HG03139 (cell line): Measurements from ENCODE around the gene MIX23.
A peak's percentile ranks its signal among the peaks of the same experiment; 100 is the strongest.

Experiments used
- ATAC-seq: cut with Tn5 transposase; IDR thresholded peaks from one replicate; pipeline ENCODE4 v1.9.1; 2021; ENCODE audit not compliant: unreplicated experiment

Gene MIX23

DNA sequence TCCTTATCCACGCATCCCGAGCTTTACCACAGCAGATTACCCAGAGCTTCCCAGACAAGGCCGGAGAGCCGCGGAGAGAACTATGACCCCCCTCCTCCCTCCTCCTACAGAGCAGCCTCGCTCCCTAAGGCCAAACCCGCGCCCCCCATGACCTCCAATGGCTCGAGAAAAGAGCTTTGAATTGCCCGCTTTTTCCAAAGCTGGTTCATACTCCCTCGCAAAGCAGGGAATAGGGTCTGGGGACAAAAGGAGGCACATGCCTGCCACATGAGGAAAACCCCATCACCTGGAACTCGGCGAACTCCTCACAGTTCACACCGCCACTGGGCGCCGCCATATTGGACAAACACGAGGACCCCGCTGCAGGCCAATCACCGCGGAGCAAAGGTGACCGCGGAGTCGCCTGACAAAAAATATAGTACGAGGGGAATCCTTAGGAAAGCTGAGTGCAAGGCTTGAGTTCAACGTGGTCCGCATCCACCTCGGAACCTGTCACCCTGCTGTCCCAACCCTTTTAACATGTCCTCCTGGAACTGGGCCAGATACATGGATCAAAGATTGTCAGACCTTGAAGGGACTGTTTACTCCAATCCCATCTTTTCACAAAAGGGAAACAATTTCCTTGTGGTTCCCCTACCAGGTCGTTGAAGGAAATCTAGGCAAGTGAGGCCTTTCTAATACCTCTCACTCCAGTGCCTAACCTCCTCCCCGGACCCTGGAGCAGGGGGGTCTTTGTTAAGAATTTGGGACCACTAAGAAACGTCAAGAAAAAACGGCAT, at the start of gene MIX23:
Gene MIX23 (minus strand): TSS at position 344 of the 779 bp plus-strand sequence. CDS start 7 bp downstream, at position 337.
- ATAC-seq = peak; percentile 33

DNA sequence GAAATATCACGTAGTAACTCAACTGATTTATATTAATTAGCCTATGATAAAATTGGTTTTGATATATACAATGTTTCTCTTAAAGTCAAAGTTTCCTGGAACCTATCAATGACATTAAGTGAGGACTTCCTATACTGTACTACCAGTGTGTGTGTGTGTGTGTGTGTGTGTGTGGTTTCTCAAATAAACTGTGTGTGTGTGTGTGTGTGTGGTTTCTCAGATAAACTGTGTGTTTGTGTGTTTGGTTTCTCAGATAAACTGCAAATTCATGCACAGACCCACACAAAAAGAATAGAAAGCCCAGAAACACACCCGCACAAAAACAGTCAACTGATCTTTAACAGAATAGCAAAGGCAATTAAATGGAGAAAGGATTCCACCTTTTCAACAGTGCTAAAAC, 47.3 kb upstream of the MIX23 start:
- no peak for ATAC-seq

DNA sequence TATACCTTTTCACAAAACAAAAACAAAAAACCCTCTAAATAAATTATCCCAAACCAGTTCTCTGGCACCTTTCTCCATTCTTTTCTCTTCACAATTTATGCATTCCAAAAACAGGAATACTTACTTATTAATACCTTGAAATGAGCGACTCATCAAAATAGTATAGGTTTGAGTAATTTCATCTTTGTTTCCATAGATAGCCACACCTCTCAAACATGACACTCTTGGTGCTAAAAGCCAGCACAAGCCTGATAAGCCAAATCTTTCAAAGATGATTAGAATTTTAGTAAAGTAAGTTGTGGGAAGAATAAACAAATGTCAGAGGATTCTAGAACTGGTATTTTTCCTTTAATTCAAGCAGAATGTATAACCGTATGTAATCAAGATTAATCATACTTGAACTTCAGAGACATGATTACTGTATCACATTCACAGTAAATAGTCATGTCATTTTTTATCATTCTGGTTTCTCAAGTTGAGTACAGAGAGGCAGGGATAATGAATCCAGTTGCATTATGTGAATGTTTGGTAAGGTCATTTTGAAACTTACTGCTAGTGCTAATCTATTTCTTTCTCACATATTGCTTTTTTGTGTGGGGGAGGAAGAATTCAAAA, 44.9 kb upstream of the MIX23 start:
- no peak for ATAC-seq

DNA sequence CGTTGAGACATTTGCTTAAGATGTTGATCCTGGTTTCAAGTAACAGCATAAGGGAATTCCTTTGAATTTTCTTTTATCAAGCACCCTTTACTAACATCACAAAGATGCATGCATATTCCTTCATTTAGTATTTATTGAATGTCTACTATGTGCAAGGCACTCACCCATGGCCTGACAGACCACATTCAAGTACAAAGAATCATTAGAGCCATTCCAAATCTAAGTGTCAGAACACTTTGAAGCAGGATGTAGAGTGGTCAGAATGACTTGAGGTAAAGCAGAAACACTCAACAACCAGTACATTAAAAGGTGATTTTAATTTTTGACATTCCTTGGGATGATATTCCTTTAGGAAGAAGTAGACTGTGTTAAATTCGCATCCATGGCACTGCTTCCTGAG, 38.8 kb upstream of the MIX23 start:
- no peak for ATAC-seq

DNA sequence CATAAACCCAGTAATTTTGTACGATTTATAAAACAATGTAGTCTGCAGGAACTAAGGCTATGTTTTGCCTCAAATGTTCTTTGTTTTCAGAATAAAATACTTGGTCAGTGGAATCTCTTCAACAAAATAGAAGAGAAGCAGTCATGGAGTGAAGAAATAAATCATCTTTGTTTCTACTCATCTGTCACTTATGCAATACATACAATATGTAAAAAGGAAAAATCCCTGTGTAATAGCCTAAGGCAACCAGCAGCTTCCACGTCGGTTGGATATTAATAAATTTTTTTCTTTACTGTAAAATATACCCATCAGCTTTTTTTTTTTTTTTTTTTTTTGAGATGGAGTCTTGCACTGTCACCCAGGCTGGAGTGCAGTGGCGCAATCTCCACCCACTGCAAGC, 38.1 kb upstream of the MIX23 start:
- ATAC-seq = no peak

DNA sequence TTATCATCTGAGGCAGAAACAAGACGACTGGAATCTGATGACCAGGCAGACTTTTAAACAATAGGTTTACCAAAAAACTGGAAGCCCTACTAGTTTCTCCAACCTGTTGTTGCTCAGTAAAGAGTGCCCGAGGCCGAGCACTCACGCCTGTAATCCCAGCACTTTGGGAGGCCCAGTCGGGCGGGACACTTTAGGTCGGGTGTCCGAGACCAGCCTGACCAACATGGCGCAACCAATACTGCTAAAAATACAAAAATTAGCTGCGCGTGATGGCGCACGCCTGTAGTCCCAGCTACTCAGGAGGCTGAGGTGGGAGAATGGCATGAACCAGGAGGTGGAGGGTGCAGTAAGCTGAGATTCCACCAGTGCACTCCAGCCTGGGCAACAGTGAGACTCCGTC, 33.9 kb upstream of the MIX23 start:
- ATAC-seq = no peak

DNA sequence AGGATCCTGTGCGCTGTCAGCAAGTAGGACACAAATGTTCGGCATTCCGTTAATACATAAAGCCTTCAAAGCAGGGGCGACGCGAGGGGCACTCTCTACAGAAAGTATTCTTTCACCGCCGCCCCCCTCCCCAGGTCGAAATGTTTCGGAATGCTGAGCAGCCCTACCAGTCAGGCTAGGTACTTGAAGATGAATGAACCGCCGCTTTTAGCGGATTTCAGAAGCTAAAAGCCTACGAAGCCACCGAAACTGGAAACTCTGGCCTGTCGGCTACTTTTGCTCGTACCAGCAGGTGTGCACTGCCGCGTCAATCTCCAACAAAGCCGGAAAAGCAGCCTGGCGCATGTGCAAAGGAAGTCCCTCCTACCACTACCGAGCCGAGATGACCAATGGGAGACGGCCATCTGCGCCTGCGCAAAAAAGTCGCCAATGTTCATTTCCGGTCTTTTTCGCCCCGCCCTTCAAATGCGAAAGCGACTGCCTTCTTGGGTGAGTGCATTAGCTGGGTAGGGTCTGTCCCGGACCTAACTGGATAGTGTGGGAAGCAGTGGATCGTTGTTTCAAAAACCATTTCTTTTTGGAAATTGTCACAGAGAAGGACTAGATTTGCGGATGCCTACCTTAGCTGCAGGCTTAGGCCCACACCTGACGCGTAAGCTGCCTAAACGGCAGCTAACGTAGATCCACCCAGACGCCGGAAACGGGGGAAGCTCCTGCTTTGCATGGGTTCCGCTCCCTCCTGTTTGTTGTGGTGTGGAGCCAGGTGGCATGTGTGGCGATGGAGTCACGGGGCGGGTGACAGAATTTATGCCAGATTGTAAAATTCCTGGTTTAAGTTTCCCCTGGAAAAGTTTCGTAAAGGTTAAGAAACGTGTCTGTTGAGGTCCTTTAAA, 33.0 kb upstream of the MIX23 start, which contains the start of gene WDR5B:
Gene WDR5B (minus strand): TSS at position 301 of the 893 bp plus-strand sequence. CDS start 534 bp downstream, outside the sequence.
- peak; percentile 80 for ATAC-seq

DNA sequence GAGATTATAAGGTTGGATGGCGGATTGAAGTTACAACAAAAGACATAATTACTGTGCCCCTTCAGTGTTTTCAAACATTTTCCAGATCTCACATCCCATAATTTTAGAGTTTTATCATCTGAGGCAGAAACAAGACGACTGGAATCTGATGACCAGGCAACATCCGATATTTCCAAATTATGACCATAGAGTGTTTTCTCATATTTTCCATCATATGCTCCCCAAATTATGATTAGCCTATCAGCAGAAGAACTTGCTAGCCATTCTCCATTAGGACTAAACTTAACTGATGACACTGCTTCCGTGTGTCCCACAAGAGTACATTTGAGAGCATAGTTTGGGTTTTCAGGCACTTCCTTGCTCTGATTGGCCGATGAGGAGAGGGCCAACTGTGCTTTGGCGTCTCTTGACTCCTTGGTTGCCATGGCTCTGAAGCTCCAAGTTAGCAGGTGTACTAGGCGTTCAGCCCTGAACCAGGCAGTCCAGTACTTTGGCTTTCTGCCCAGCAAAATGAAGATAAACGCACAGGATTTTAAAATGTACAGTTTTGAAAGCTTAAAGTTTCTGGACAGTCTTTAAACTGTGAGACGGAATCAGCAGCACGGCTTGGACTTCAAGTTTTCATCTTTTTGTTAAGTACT, 32.2 kb upstream of the MIX23 start:
- ATAC-seq = peak; percentile 47

DNA sequence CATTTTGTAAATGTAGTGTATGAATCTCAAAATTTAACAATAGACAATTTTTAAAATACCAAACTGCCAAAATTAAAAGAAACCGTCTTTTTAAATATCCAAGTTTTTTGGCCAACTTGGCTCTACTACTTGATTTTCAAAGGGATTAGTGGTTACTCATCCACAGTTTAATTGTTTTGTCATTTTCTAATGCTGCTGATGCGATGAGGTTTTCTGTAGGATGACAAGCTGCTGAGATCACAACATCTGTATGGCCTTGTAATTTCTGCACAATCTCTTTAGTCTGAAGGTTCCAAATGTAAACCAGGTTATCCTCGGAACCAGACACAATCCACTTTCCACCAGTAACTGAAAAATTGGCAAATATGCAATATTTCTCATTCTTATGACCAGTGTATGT, 31.4 kb upstream of the MIX23 start:
- ATAC-seq = no peak

DNA sequence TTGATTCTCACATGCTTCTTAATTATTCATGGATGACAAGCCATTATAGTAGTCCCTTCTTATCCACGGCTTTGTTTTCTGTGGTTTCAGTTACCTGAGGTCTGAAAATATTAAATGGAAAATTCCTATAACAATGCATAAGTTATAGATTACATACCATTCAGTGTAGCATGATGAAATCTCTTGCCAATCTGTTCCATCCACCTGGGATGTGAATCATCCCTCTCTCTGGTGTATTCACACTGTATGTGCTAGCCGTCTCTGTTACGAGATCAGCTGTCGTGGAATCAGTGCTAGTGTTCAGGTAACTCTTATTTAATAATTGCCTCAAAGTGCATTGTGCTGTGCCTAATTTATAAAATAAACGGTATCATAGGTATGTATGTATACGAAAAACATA, 27.6 kb upstream of the MIX23 start:
- no peak for ATAC-seq

DNA sequence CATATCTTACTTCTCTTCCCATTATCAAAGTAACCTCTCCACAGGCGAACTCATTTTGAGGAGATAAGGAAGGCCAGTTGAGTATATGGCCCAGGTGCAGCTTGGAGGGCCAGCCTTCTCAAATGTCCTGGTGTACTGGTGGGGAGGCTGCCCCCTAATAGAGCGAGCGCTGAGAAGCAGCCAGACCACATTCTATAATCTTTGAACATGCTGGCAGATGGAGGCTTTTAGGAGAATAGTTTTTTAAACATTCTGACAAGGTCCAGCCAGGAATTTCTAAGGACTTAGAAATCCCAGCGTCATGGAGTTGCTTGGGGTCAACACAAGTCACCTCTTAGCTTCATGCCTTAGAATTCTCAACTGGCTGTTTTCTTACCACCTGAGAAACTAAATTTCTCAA, 27.1 kb upstream of the MIX23 start:
- ATAC-seq = no peak

DNA sequence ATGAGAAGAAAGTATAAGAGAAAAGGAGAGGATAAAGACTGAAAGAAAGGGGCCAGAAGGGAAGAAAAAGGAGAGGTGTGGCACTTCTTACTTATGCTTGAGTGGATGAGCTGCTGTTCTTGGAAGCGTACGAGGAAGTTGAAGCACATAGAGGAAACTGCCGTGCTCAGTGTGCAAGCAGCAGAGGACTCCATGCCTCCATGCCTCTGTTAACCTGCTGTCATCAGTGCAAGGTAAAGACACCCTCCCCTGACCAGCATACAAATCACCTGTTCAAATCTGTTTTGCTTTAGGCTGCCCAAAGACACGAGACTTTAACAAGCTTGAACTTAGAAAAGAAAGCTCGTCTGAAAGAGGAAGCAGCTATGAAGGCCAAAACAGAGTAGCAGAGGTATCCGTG, 26.4 kb upstream of the MIX23 start:
- ATAC-seq = no peak

DNA sequence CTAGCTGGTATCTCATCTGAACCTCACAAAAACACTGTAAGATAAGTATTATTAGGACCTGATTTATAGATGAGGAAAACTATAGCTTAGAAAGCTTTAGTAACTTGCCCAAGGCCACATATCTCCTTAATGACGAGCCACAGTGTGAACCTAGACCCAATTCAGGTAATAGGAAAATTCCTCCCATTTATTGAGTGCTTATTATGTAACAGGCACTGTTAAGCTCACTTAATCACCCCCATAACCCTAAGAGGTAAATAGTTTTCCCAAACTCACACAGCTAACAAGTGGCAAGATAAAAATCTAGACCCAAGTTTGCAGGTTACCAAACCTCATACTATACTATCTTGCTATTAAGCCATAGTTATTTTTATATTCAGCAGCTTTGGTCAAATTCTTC, 24.9 kb upstream of the MIX23 start:
- ATAC-seq = no peak

DNA sequence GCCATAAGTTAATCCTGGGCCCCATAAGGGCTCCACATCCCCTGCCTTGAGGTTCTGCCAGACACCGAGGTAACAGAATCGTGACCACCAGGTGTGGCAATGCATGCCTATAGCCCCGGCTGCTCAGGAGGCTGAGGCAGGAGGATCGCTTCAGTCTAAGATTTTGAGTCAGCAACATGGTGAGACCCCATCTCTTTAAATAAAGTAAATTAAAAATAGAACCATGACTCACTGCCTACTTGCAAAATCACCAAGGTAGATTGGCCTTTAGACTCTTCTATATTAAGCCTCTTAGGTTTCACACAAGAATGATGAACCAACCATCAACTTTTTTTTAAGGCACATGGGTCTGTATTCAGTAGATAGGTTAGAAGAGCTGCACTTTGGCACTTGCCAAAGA, 23.2 kb upstream of the MIX23 start:
- ATAC-seq = no peak

DNA sequence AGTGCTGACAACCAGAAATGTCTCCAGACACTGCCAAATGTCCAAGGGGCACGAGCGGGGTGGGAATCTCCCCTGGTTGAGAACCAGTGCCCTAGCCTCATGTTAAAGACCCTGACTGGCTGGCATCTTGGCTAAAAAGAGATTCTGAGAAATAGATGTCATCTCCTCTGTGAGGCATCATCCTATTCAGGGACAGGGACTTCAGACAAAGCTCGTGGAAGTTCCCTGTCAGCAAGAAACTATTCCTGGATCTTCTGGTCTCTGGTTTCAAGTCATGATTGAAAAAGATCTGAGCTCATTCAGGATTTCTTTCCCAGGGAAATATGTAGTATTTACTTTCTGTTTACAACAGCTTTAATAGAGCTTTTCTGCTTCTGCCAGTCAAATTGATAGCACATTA, 22.0 kb upstream of the MIX23 start:
- no peak for ATAC-seq

DNA sequence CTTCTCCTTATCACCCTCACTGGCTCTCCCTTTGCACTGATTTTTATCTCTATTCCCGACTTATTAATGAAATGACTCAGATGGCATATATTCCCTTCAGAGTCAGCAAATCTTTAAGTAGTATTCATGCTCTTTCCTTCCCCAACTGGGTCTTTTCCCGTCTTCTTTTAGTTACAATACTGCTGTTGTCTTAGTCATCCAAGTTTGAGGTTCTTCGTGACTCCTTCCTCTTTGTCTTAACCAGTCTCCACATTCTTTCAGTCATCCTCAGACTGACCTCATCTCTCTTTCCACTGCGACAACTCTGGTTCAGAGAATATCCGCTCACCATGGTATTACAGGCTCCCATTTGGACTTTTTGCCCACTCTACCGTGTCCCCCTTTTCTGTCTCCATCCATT, 20.5 kb upstream of the MIX23 start:
- ATAC-seq = no peak

DNA sequence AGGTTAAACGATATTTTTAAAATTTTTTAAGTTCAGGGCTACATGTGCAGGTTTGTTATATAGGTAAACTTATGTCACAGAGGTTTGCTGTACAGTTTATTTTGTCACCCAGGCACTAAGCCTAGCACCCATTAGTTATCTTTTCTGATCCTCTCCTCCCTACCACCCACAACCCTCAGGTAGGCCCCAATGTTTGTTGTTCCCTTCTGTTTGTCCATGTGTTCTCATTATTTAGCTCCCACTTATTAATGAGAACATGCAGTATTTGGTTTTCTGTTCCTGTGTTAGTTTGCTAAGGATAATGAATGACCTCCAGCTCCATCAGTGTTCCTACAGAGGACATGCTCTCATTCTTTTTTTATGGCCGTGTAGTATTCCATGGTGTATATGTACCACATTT, 15.9 kb upstream of the MIX23 start:
- no peak for ATAC-seq

DNA sequence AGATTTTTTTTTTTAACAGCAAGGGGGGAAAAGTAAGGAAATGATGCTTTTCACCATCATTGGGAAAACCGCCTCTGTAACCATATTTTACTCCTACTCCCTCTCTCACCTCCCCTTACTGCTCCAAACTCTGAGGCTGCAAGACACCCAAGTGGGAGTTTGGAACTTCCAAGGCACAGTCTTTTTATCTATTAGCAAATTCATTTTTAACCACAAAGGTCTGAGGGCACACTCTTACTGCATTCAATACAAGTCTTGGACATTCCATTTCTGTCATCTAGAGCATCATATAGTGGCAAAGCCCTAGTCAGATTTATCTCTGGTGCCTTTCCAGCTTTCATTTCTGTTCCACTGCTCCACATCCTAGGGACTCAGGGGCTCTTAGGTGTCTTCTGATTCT, 14.2 kb upstream of the MIX23 start:
- no peak for ATAC-seq

DNA sequence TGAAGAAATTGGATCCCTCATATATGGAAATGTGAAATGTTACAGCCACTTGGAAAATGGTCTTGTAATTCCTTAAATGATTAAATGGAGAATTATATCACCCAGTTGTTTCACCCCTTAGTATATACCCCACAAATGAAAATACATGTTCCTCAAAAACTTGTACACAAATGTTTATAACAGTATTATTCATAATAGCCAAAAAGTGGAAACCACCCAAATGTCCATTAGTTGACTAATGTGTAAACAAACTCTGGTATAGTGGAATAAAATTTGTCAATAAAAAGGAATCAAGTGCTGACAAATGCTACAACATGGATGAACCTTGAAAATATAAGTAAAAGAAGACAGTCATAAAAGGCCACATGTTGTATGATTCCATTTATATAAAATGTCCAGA, 13.5 kb upstream of the MIX23 start:
- no peak for ATAC-seq

DNA sequence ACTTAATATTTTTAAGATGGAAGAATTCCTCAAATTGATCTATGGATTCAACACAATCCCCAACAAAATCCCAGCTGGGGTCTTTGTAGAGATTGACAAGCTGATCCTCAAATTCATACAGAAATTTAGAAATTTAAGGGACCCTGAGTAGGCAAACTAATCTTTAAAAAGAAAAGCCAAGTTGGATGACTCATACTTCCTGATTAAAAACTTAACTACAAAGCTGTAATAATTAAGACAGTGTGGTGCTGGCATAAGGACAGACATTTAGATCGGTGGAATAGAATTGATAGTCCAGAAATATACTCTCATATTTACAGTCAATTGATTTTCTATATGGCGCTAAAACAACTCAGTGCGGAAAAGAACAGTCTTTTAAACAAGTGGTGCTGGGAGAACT, 12.6 kb upstream of the MIX23 start:
- ATAC-seq = no peak

DNA sequence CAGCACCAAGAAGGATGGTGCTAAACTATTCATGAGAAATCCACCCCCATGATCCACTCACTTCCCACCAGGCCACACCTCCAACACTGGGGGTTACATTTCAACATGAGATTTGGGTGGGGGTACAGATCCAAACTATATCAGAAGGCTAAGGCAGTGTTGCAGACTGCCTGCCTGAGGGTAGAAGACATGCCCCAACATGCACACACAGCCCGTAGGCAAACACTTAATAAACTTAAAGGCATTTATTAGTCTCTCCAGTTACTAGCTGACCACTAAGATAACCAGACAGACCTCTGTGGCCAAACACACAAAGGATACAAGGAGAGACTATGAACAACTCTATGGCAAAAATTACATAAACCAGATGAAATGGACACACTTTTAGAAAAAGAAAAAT, 11.1 kb upstream of the MIX23 start:
- ATAC-seq = no peak
